ENCODE data around the gene ZNF335.

DNA sequence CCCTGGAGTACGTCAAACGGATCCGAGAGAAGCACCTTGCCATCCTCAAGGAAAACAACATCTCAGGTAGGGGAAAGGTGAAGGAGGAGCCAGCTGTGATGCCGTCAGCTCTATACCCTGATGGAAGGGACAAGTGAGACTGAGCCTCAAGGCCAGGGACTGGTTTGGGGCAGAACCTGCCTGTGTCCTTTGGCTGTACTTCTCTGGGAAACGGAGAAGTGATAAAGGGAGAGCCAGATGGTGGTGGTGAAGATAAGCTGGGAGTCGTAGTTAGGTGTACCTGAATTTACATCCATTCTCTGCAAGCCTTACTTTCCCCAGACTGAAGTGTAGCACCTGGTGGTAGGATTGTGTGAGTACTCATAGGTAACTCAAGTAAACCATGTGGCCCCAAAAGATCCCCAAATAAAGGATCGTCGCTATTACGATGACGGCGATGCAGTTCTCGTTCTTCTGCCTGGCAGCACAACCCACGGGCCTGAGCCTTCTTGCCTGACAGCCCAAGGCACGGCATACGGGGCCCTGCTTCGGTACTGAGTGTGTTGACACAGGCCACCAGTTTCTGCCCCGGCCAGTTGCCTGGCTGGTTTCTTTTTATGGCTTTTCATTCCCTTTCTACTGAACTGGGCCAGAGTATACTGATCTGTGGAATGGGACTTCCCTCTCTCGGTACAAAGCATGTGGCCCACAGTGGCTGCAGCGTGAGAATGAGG, 26.9 kb downstream of the ZNF335 start:
- no peak for TF ChIP-seq POLR2A (IDR thresholded peaks at IDR 0.05; ENCODE audit: extremely low read depth, insufficient read length)
- TF ChIP-seq CTCF (IDR thresholded peaks at IDR 0.05; ENCODE audit: low read depth, low read length), result no peak
- TF ChIP-seq, protein P1, sequence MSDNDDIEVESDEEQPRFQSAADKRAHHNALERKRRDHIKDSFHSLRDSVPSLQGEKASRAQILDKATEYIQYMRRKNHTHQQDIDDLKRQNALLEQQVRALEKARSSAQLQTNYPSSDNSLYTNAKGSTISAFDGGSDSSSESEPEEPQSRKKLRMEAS (IDR thresholded peaks at IDR 0.05; ENCODE audit: low read depth, low read length), result no peak
- no peak for TF ChIP-seq MYC (IDR thresholded peaks at IDR 0.05; ENCODE audit: low read depth, low read length)

Measured in NB4 (cell line).